IMR-90 (cell line): Measurements from ENCODE around the gene SLC9A3.
"Not testable (repeated sequence)": the region's sequence is repeated elsewhere in the genome, so short reads cannot be mapped to it uniquely, and the experiment has no call there.

ENCODE experiments used
- BHLHE40 ChIP-seq: fragments of 150-350 bp; IDR thresholded peaks from 2 replicates; pipeline ENCODE4 v1.6.1; 2016; ENCODE audit warnings: mild to moderate bottlenecking, low read depth, low read length
- CHD1 ChIP-seq: IDR thresholded peaks from 2 replicates; pipeline ENCODE4 v1.6.1; 2012; ENCODE audit warnings: low read depth, low read length, improper control_type of control experiment
- POLR2A ChIP-seq: IDR thresholded peaks from 2 replicates; pipeline ENCODE4 v1.6.1; 2012; ENCODE audit warnings: mild to moderate bottlenecking, low read depth, low read length
- RFX5 ChIP-seq: IDR thresholded peaks from 2 replicates; pipeline ENCODE4 v1.8.0; 2012; ENCODE audit warnings: low read depth, mild to moderate bottlenecking, low read length, moderate library complexity
- SMC3 ChIP-seq: fragments of 150-350 bp; IDR thresholded peaks from 2 replicates; pipeline ENCODE4 v1.6.1; 2016; ENCODE audit warnings: low read depth, mild to moderate bottlenecking, antibody characterized with exemption, low read length, moderate library complexity
- TF ChIP-seq, protein P1 (sequence below): conservative IDR thresholded peaks from 2 replicates; pipeline ENCODE4 v1.5.1; 2012; ENCODE audit warnings: mild to moderate bottlenecking, low read depth, low read length, improper control_type of control experiment

DNA sequence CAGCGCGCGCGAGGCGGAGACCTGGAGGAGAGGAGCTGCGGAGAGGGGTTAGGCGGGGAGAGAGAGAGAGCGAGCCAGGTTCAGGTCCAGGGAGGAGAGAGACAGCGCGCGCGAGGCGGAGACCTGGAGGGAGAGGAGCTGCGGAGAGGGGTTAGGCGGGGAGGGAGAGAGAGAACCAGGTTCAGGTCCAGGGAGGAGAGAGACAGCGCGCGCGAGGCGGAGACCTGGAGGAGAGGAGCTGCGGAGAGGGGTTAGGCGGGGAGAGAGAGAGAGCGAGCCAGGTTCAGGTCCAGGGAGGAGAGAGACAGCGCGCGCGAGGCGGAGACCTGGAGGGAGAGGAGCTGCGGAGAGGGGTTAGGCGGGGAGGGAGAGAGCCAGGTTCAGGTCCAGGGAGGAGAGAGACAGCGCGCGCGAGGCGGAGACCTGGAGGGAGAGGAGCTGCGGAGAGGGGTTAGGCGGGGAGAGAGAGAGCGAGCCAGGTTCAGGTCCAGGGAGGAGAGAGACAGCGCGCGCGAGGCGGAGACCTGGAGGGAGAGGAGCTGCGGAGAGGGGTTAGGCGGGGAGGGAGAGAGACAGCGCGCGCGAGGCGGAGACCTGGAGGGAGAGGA is 49.9 kb downstream of the SLC9A3 start:
- TF ChIP-seq BHLHE40, CHD1, POLR2A, RFX5, SMC3: not testable (repeated sequence)
- TF ChIP-seq, protein P1, sequence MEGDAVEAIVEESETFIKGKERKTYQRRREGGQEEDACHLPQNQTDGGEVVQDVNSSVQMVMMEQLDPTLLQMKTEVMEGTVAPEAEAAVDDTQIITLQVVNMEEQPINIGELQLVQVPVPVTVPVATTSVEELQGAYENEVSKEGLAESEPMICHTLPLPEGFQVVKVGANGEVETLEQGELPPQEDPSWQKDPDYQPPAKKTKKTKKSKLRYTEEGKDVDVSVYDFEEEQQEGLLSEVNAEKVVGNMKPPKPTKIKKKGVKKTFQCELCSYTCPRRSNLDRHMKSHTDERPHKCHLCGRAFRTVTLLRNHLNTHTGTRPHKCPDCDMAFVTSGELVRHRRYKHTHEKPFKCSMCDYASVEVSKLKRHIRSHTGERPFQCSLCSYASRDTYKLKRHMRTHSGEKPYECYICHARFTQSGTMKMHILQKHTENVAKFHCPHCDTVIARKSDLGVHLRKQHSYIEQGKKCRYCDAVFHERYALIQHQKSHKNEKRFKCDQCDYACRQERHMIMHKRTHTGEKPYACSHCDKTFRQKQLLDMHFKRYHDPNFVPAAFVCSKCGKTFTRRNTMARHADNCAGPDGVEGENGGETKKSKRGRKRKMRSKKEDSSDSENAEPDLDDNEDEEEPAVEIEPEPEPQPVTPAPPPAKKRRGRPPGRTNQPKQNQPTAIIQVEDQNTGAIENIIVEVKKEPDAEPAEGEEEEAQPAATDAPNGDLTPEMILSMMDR, result not testable (repeated sequence)
